Stimulated activated CD8-positive, alpha-beta memory T cell treated with anti-CD3 and anti-CD28 coated beads, Interleukin-15, amount 100 ng/mL, for 4 hours (primary cell): ENCODE data around the gene TPD52L1.

Experiments used
- DNase-seq, 2 donors: peaks; one replicate each; pipeline ENCODE4 v3.0.0-alpha.2; 2020; ENCODE audit warnings: low read depth in 2 of 2

TPD52L1 gene

GRCh38 chr6:125182237-125183008, 28.9 kb downstream of the TPD52L1 start:
- no peak for DNase-seq

- no peak for DNase-seq
Observed at GRCh38 chr6:125183391-125183790, 29.8 kb downstream of the TPD52L1 start.

GRCh38 chr6:125188037-125188436, 34.5 kb downstream of the TPD52L1 start:
- no peak for DNase-seq

GRCh38 chr6:125188594-125189203, 35.1 kb downstream of the TPD52L1 start:
- no peak for DNase-seq

GRCh38 chr6:125189494-125189893, 35.9 kb downstream of the TPD52L1 start:
- no peak for DNase-seq

GRCh38 chr6:125190667-125191066, 37.1 kb downstream of the TPD52L1 start:
- no peak for DNase-seq

GRCh38 chr6:125191916-125192609, 38.5 kb downstream of the TPD52L1 start:
- peak; percentile 3 to 32 for DNase-seq

- DNase-seq: no peak
Observed at GRCh38 chr6:125192610-125192930, 39.0 kb downstream of the TPD52L1 start.

- DNase-seq: no peak
Observed at GRCh38 chr6:125193208-125193607, 39.6 kb downstream of the TPD52L1 start.

GRCh38 chr6:125194941-125195340, 41.4 kb downstream of the TPD52L1 start:
- no peak for DNase-seq

- no peak for DNase-seq
Observed at GRCh38 chr6:125195526-125195925, 42.0 kb downstream of the TPD52L1 start.

- DNase-seq: no peak
Observed at GRCh38 chr6:125196613-125197012, 43.0 kb downstream of the TPD52L1 start.

- DNase-seq: no peak
Observed at GRCh38 chr6:125197795-125198269, 44.3 kb downstream of the TPD52L1 start.

- DNase-seq: no peak
Observed at GRCh38 chr6:125198398-125198937, 44.9 kb downstream of the TPD52L1 start.

- DNase-seq: no peak
Observed at GRCh38 chr6:125200941-125201340, 47.4 kb downstream of the TPD52L1 start.

- no peak for DNase-seq
Observed at GRCh38 chr6:125201961-125202729, 48.6 kb downstream of the TPD52L1 start.

- no peak for DNase-seq
Observed at GRCh38 chr6:125203395-125203794, 49.8 kb downstream of the TPD52L1 start.

GRCh38 chr6:125205931-125206330, 52.4 kb downstream of the TPD52L1 start:
- no peak for DNase-seq

- no peak for DNase-seq
Observed at GRCh38 chr6:125206389-125206788, 52.8 kb downstream of the TPD52L1 start.

- no peak for DNase-seq
Observed at GRCh38 chr6:125207956-125208355, 54.4 kb downstream of the TPD52L1 start.

GRCh38 chr6:125208625-125209249, 55.2 kb downstream of the TPD52L1 start:
- DNase-seq: no peak
